Measurements from ENCODE around the gene FRS2. TPM values are rescaled to one million over a fixed set of nuclear protein-coding genes. Genes with fewer than 3 reads are reported as not detected.

FRS2 gene
- total RNA-seq, 1 donor from 2014 or later: 29.7 TPM

DNA sequence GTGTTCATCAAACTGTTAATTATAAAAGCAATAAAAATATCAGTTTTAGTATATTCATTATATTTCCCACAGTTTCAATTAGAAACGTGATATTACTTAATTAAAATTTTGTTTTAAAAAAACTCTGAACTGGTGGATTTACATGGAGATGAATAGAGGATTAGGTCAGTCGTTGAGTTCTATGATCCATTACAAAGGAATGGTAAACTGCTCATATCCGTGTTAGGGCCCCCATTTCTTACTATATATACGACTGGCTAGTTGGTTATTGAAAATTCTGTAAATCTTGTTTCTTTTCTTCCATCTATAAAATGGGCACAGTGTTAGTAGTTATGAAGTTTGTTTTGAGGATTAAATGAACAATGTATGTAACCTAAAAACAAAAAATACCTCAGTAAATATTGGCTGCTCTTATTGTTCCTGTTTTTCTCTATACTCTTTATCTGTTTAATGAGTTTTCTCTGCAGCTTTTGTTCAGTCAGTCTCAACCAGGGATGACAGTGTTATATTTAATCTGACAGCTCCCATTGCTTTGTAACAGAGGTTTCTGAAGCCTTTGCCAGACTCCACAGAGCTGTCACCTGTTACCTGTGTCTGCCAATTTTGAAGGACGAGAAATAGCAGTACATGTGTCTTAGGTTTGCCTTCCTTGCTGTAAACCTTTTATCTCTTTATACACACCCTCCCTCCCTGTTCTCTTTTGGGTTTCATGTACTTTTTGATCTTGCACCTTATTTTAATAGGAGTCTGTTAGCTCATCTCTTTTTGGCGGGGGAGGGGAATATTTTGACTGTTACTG lies 41.5 kb downstream of the FRS2 start:
- peaks cover 50% of the 10 kb centered on the region for H3K4me1 ChIP-seq
- H3K36me3 ChIP-seq: no peaks in the 10 kb centered on the region
- H3K9me3 ChIP-seq: no peaks in the 10 kb centered on the region
- H3K27ac ChIP-seq: no peak overlapping the region
- no peaks in the 10 kb centered on the region for H3K27me3 ChIP-seq (ENCODE audit: low read depth)
- no peak for TF ChIP-seq CTCF (IDR thresholded peaks at IDR 0.05)
- intact Hi-C loops (cut with DNase I): no loop called here
- DNase-seq (no peak), ATAC-seq (no peak)
- no peak overlapping the region for H3K4me3 ChIP-seq

GRCh38 chr12:69512820-69513219 lies 42.6 kb downstream of the FRS2 start:
- DNase-seq (no peak), ATAC-seq (no peak)
- no peak overlapping the region for H3K4me3 ChIP-seq
- intact Hi-C loops (cut with DNase I): no loop called here
- TF ChIP-seq CTCF (IDR thresholded peaks at IDR 0.05): no peak
- no peaks in the 10 kb centered on the region for H3K9me3 ChIP-seq
- peaks cover 43% of the 10 kb centered on the region for H3K4me1 ChIP-seq
- H3K36me3 ChIP-seq: no peaks in the 10 kb centered on the region
- no peaks in the 10 kb centered on the region for H3K27me3 ChIP-seq (ENCODE audit: low read depth)
- no peak overlapping the region for H3K27ac ChIP-seq

DNA sequence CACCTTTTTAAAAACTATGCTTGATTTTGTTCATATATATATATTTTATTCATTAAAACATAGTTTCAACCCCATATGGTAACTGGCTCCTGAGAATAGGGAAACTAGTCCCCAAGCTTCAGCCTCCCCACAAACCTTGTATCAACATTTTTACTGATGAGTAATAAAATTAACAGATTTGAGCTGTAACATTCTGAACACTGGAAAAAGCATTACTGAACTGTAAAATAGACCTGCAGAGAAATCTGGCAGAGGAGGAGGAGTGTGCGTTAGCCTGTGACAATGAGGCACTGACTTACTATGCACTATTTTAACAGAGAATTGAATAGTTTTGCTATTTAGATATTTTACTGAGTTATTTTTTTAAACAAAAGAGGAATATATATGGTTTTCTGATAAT lies 43.1 kb downstream of the FRS2 start:
- ATAC-seq (no peak), DNase-seq (no peak)
- TF ChIP-seq CTCF (IDR thresholded peaks at IDR 0.05): no peak
- intact Hi-C loops (cut with DNase I): no loop called here
- H3K4me1 ChIP-seq: peaks cover 38% of the 10 kb centered on the region
- no peaks in the 10 kb centered on the region for H3K9me3 ChIP-seq
- H3K36me3 ChIP-seq: no peaks in the 10 kb centered on the region
- H3K27ac ChIP-seq: no peak overlapping the region
- no peaks in the 10 kb centered on the region for H3K27me3 ChIP-seq (ENCODE audit: low read depth)
- H3K4me3 ChIP-seq: no peak overlapping the region

DNA sequence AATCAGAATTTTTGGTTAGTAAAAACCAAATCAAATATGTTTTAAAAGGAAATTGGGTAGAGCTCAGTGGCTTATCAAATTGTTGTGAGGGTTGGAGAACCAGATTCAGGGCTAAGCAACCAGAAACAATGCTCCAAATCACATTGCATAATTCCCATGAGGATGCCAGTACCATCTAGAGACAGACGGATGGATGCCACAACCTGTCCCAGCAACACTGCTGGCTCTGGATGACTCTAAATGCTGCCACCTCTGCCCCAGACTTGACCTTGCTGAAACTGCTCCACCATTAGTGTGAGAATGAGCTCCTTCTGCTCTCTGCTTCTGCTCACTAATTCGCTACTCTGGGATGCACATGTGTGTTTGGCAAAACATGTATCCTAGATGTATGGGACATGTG lies 43.9 kb downstream of the FRS2 start:
- Histone ChIP-seq H3K27ac (no peak overlapping the region), H3K4me3 (no peak overlapping the region), H3K4me1 (peaks cover 31% of the 10 kb centered on the region), H3K27me3 (ENCODE audit: low read depth) (no peaks in the 10 kb centered on the region), H3K9me3 (no peaks in the 10 kb centered on the region), H3K36me3 (no peaks in the 10 kb centered on the region)
- no peak for DNase-seq
- no peak for TF ChIP-seq CTCF (IDR thresholded peaks at IDR 0.05)
- intact Hi-C loops (cut with DNase I): no loop called here
- ATAC-seq: no peak

GRCh38 chr12:69514845-69515244 lies 44.7 kb downstream of the FRS2 start:
- no peak for TF ChIP-seq CTCF (IDR thresholded peaks at IDR 0.05)
- H3K27ac ChIP-seq: no peak overlapping the region
- peaks cover 25% of the 10 kb centered on the region for H3K4me1 ChIP-seq
- intact Hi-C loops (cut with DNase I): no loop called here
- no peaks in the 10 kb centered on the region for H3K27me3 ChIP-seq (ENCODE audit: low read depth)
- DNase-seq (no peak), ATAC-seq (no peak)
- H3K9me3 ChIP-seq: no peaks in the 10 kb centered on the region
- no peak overlapping the region for H3K4me3 ChIP-seq
- no peaks in the 10 kb centered on the region for H3K36me3 ChIP-seq

Measured in lower lobe of right lung (tissue), 2 donors.